Body of pancreas (tissue), 4 donors: ENCODE results near the gene PLXNA1.

Source experiments
- POLR2A ChIP-seq, 3 donors: fragments of 450-650 bp; IDR thresholded peaks; one replicate each; pipeline ENCODE4 v1.6.1; 2016; ENCODE audit warnings: antibody characterized with exemption in 3 of 3, mild to moderate bottlenecking in 2 of 3
- TF ChIP-seq, protein P1 (sequence below), 7 experiments: fragments of 450-650 bp in 4 of 7; fragments of 200-600 bp in 3 of 7; sonication (generic) in 3 of 7; IDR thresholded peaks; one replicate each; pipeline ENCODE4 v1.5.1; 2016 to 2019; ENCODE audit warnings: antibody characterized with exemption in 7 of 7

DNA sequence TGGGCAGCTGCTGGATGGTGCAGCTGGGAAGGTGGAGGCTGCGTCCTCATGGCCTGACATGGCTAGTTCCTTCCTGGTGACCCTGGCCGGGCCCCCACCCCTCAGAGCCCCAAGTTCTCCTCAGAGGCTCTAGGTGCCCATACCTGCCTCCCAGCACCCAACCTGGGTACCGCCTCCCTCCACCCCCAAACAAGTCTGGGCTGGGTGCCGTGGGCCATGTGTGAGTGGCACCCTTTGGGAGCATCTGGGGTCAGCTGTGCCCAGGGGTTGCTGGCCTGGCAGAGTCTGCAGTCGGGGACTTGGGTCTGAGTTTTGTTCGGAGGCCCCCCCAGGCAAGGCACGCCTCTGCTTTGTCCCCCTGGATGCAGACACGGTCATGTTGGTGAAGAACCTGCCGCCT is 10.5 kb downstream of the PLXNA1 start:
- no peak for TF ChIP-seq POLR2A (IDR thresholded peaks at IDR 0.05)
- TF ChIP-seq, protein P1, sequence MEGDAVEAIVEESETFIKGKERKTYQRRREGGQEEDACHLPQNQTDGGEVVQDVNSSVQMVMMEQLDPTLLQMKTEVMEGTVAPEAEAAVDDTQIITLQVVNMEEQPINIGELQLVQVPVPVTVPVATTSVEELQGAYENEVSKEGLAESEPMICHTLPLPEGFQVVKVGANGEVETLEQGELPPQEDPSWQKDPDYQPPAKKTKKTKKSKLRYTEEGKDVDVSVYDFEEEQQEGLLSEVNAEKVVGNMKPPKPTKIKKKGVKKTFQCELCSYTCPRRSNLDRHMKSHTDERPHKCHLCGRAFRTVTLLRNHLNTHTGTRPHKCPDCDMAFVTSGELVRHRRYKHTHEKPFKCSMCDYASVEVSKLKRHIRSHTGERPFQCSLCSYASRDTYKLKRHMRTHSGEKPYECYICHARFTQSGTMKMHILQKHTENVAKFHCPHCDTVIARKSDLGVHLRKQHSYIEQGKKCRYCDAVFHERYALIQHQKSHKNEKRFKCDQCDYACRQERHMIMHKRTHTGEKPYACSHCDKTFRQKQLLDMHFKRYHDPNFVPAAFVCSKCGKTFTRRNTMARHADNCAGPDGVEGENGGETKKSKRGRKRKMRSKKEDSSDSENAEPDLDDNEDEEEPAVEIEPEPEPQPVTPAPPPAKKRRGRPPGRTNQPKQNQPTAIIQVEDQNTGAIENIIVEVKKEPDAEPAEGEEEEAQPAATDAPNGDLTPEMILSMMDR (IDR thresholded peaks at IDR 0.05): no peak
